D721Med (cell line): ENCODE results near the gene CHFR.
A peak's percentile ranks its signal among the peaks of the same experiment; 100 is the strongest.

Experiments used
- DNase-seq: peaks from one replicate; pipeline ENCODE4 v3.0.0; 2011; ENCODE audit warnings: low spot score; ENCODE audit not compliant: insufficient read length
- FAIRE-seq: peaks from 2 replicates; lab custom pipeline; 2011; peaks lifted over from hg19 to GRCh38; lab: Jason Lieb, UNC
- CTCF ChIP-seq: IDR thresholded peaks from 2 replicates; pipeline ENCODE4 v1.5.1; 2012; ENCODE audit warnings: mild to moderate bottlenecking, control low read depth; ENCODE audit not compliant: insufficient read depth; ENCODE audit errors: missing control alignments

Gene CHFR

GRCh38 chr12:132873724-132874123 lies 13.7 kb downstream of the CHFR start:
- FAIRE-seq (no peak), DNase-seq (no peak)
- no peak for TF ChIP-seq CTCF

GRCh38 chr12:132872975-132873421 lies 14.4 kb downstream of the CHFR start:
- DNase-seq (no peak), FAIRE-seq (no peak)
- no peak for TF ChIP-seq CTCF

GRCh38 chr12:132872073-132872855 lies 15.1 kb downstream of the CHFR start:
- TF ChIP-seq CTCF: no peak
- FAIRE-seq (no peak), DNase-seq (no peak)

- DNase-seq (no peak), FAIRE-seq (no peak)
- TF ChIP-seq CTCF: no peak
Observed at GRCh38 chr12:132869551-132869950, 17.9 kb downstream of the CHFR start.

GRCh38 chr12:132866251-132866828 lies 21.1 kb downstream of the CHFR start:
- FAIRE-seq: peak; percentile 88

GRCh38 chr12:132861558-132861957 lies 25.8 kb downstream of the CHFR start:
- FAIRE-seq: no peak
- DNase-seq: no peak
- TF ChIP-seq CTCF: no peak

More at GRCh38 chr12:132866251-132866828, 21.1 kb downstream of the CHFR start:
- TF ChIP-seq CTCF: no peak
- no peak for DNase-seq
